ENCODE measurements around the gene CFAP91.

DNA sequence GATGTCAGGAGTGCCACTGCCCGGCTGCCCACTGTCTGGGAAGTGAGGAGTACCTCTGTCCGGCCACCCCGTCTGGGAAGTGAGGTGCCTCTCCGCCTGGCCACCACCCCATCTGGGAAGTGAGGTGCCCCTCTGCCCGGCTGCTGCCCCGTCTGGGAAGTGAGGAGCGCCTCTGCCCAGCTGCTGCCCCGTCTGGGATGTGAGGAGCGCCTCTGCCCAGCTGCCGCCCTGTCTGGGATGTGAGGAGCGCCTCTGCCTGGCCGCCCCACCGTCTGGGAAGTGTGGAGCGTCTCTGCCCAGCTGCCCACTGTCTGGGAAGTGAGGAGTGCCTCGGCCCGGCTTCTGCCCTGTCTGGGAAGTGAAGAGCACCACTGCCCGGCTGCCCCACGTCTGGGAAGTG lies 28.9 kb upstream of the CFAP91 start:
- TF ChIP-seq POLR2A (IDR thresholded peaks at IDR 0.05) = no peak
- TF ChIP-seq, protein P1, sequence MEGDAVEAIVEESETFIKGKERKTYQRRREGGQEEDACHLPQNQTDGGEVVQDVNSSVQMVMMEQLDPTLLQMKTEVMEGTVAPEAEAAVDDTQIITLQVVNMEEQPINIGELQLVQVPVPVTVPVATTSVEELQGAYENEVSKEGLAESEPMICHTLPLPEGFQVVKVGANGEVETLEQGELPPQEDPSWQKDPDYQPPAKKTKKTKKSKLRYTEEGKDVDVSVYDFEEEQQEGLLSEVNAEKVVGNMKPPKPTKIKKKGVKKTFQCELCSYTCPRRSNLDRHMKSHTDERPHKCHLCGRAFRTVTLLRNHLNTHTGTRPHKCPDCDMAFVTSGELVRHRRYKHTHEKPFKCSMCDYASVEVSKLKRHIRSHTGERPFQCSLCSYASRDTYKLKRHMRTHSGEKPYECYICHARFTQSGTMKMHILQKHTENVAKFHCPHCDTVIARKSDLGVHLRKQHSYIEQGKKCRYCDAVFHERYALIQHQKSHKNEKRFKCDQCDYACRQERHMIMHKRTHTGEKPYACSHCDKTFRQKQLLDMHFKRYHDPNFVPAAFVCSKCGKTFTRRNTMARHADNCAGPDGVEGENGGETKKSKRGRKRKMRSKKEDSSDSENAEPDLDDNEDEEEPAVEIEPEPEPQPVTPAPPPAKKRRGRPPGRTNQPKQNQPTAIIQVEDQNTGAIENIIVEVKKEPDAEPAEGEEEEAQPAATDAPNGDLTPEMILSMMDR (IDR thresholded peaks at IDR 0.05) = no peak

Measured in body of pancreas (tissue), 4 donors.